AG08396 (cell line): Measurements from ENCODE around the gene MOV10L1.
"Not testable (repeated sequence)": the region's sequence is repeated elsewhere in the genome, so short reads cannot be mapped to it uniquely, and the experiment has no call there.

Experiments used
- DNase-seq: peaks from one replicate; pipeline ENCODE4 v3.0.0; 2012; ENCODE audit warnings: low spot score, mixed read lengths

Gene MOV10L1

DNA sequence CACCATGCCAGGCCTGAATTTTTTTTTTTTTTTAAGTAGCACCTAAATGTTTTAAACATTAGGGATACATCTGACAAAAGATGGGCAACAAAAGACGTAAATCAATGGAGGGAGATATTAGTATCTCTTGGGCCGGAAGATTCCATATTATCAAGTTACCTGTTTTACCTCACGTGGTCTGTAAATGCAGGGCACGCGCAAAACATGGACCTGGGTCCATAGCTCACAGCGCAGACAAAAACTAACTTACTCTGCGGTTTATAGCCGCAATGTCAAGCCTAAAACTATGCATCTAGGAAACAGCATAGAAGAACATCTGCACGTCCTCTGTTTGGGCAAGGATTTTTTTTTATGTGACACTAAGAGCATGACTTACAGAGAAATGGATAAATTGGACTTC lies 49.2 kb downstream of the MOV10L1 start:
- DNase-seq: no peak

DNA sequence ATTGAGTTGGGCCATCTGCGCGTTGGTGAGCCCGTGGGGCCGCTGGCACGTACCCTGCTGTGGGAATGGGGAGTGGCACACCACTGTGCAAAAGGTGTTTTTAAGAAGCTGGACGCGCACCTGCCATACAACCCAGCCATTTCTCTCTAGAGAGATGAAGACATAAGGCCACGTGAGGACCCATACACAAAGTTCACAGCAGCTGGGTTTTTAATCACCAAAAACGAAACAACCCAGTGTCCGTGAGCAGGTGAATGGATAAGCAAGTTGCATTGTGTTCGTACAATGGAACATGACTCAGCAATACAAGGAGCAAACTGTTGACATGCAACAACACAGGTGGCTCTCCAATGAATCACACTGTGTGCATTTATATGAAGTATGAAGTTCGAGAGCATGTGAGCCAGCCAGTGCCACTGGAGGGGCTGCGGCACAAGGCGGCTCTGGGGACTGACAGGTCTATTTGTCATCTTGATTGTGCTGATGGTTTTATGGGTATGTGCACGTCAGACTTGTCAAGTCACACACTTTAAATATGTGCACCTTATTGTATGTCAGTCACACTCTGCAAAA lies 50.1 kb downstream of the MOV10L1 start:
- no peak for DNase-seq

DNA sequence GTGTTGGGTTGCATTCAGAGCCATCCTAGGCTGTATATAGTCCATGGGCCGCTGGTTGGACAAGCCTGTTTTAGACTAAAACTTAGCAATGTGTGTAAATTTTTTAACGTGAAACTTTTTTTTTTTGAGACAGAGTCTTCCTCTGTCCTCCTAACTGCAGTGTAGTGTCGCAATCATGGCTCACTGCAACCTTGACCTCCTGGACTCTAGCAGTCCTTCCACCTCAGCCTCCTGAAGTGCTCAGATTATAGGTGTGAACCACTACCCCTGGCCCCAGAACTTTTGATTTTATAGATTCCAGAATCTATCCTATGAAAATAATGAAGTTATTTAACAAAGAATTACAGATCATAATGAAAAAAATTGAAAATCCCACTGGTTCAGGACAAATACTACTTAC lies 50.8 kb downstream of the MOV10L1 start:
- DNase-seq: no peak

DNA sequence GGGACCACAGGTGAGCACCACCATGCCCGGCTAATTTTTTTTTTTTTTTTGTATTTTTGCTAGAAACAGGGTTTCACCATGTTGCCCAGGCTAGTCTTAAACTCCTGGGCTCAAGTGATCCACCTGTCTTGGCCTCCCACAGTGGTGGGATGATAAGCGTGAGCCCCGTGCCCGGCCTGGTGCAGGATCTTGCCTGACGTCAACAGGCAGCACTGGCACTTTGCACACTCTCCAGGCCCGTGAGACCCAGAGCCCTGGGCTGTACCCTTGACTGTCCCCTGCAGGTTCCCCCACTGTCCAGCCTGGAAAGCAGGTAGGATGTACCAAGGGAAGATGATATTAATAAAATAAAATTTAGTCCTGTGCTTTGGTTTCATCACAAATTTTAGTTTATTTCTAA lies 51.7 kb downstream of the MOV10L1 start:
- no peak for DNase-seq

DNA sequence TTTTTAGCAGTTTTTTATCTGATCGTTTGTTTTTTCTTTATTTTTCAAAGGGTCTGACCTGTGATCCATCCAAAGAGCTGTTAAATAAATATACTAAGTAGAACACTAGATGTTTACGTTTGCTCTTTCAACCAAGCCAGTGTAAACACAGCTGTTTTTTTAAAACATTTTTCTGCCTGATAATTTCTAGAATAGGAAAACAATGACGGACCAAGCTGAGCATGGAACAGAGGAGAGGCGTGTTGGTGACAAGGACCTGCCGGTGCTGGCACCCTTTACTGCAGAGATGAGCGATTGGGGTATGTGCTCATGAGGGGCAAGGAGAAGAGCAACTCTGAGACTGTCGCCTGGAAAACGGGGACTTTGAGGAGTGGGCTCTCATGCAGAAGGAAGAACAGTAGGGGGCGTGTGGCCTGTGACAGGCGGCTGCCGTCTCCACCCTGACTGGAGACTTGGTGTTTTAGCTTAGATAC lies 52.1 kb downstream of the MOV10L1 start:
- no peak for DNase-seq

DNA sequence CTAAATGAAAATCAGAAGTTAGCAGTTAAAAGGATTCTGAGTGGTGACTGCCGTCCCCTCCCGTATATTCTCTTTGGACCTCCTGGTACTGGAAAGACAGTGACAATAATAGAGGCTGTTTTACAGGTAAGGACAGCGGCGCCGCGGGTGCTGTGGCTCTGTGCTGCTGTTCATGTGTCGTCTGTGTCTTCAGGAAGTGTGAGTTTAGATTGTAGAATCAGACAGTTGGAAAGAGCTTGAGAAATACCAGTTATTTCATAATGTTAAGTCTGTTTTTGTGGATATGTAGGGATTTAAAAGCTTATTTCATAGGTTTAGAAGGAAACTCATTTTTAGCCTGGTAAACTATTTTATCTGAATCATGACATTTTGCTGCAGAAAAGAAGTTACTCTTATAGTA lies 53.3 kb downstream of the MOV10L1 start:
- no peak for DNase-seq

DNA sequence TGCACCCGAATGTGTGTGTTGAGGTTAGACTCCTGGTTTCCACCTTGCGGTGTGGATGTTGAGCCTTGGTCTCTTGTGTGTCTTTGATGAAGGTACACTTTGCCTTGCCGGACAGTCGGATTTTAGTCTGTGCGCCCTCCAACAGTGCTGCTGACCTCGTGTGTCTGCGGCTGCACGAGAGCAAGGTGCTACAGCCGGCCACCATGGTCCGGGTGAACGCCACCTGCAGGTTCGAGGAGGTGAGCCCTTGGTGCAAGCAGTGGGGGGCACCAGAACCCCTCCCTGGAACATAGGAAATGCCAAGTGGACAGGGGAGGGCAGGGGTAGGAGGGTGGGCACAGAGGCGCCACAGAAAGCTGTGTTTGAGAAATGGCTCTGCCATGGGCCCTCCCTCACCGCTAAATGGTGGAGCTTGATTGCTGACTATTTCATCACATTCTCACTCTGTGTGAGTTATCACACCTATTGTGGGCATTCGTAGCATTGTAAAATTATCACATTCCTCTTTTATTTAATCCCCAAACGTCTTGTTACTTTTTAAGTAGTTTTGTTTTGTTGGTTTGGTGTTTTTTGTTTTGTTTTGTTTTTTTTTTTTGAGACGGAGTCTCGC lies 54.3 kb downstream of the MOV10L1 start:
- no peak for DNase-seq

DNA sequence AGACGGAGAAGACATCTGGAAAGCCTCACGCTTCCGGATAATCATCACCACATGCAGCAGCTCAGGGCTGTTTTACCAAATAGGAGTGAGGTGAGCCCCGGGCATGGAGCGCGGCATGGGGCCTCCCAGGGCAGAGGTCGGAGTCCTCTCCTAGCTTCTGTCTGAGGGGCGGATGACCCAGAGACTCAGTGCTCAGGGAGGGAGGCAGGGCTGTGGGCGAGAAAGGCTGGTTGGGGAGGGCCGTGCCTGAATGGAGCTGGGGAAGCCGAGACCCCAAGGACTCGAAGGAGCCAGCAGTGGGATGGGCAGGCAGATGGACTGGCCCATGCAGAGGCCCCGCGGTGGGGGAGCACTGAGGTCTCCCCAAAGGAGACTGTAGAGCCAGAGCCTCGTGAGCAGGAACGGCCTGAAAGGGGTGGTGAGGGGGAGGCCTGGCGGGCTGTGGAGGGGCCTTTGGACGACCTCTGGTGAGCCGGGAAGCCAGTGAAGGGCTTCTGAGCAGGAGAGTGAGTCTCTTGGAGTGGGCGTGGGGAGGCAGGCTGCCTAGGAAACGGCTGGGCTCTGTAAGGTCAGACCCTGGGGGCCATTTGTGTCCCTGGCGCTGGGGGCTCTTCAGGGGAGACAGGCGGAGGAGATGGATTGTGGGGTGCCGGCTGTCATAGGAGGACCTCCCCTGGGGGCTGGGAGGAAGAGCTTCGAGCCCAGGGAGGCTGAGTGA lies 56.1 kb downstream of the MOV10L1 start:
- DNase-seq: peak; percentile 3

DNA sequence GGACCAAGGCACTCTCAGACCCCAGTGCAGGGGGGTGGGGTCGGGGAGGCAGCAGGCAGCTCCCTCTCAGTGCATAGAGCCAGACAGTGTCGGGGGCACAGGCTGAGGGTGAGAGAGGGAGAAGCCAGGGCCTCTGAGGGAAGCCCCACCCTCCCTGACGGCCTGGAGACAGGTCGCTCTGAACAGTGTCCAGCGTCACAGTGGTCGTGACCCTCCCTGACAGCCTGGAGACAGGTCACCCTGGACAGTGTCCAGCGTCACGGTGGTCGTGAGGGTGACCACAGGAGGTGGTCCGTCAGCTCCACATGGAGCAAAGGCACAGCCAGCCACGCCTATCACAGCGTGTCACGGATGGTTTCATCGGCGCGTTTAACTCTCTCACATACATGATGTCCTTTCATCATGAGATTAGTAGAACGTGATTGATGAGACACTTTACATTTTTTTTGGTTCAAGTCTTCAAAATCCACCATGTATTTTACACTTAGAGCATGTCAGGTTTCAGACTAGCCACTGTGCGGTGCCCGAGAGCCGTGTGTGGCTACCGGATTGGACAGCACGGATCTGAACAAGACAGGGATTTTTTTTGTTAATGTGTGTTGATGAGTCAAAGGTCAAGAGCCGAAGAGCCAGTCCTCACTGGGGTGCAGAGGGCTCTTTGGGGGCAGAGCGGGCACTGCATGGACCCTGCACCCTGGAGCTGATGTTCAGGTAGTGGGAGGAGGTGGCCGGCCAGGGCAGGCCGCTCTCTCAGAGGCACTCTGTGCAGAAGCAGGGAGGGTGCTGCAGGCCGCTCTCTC lies 56.8 kb downstream of the MOV10L1 start:
- DNase-seq: peak; percentile 78

DNA sequence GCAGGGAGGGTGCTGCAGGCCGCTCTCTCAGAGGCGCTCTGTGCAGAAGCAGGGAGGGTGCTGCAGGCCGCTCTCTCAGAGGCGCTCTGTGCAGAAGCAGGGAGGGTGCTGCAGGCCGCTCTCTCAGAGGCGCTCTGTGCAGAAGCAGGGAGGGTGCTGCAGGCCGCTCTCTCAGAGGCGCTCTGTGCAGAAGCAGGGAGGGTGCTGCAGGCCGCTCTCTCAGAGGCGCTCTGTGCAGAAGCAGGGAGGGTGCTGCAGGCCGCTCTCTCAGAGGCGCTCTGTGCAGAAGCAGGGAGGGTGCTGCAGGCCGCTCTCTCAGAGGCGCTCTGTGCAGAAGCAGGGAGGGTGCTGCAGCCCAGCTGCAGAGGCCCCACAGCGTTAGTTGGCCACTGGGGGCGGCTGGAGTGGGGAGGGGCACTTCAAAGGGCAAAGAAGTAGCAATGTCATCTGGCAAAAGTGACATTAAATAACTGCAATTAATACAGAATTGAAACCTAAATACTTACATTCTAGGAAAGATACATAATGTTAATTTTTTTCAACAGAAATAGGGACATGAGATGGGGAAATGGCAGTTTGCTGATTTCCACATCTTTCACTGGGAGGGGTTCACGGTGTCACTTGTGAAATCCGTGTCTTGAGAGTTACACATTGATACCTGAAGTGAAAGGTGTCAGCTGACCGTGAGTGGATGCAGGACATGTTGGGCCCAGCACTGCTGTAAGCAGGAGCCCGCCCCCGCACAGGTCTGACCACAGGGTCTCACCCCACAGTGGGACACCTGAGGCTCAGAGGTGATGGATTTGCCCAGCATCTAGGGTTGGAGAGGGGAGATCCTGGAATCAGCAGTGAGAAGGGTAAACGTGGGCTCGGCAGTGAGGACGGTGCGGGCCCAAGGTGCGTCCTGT lies 57.7 kb downstream of the MOV10L1 start:
- not testable (repeated sequence) for DNase-seq

DNA sequence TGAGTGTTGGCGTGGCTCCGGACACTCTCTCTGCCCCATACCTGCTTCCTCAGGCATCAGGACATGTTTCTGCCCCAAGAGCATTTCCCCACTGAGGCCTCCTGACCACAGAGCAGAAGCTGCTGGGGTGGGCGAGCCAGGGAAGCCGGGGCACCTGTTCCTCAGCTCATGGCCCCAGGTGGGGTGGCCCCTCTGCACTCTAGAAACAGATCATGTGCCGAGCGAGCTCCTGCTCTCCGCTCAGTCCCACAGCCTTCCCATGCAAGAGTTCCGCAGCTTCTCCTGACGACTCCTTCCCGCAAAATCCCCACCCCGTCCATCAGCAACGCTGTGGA lies 58.3 kb downstream of the MOV10L1 start:
- DNase-seq: no peak

DNA sequence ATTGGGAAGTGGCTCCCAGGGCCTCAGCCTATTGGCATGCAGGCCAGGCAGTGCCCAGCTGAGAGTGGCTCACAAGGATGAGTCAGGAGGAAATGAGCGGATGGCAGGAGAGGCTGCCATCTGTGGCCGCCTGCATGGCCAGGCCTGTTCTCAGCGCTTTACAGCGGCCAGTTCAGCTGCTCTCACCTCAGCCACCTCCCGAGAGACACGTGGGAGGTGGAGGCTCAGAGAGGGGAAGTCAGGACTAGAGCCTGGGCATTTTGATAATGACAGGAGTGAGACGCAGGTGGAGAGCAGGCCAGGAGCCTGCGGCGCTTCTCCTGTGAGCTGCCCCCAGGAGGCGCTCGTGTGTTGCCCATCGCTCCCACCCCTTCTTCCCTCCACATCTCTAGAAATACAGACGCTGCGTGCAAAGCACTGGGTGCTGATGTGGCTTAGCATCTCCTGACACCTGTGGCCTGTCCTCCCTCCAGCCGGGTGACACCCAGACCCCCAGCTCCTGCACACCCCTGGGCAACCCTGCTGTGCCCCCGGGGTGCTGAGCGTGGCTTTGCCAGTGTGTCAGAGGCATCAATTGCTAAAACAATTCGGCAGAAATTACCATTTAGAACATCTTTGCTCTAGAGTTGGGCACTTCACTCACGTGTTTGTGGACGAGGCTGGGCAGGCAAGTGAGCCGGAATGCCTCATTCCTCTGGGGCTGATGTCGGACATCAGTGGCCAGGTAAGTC lies 59.4 kb downstream of the MOV10L1 start:
- peak; percentile 61 for DNase-seq

DNA sequence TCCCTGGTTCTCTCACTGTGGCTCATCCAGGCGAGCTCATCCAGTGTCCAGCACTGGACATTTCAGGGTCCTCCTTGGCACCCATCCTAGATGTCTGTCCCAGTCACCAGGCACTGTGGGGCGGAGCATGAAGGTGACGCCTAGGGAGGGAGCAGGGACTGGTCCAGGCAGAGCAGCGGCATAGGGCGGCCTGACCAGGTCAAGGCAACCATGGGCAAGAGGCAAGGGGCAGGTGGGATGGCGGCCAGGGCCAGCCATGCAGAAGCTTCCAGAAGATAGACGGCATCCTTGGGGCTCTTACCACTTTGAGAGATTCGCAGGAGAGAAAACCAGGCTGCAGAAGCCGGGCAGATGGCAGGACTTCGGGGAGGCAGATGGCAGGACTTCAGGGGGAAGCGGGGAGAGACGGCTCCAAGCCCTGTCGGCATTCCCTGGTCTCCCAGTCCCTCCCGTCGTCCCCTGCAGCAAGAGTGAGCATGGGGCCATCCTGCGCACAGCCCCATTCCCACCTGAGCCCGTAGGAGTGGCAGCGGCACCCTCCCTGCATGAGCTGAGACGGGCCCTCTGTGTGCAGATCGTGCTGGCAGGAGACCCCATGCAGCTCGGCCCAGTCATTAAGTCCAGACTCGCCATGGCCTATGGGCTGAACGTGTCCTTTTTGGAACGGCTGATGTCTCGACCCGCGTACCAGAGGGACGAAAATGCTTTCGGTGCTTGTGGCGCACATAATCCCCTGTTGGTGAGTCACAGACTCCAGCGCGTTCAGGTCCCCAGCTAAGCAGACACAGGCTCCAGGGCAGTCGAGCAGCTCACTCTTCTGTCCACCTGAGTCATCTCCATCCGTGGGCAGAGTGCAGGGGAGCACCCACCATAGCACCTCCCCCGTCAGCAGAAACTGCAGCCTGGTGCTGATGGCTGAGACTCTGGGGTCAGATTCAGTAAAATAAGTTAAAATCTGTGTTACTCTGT lies 60.6 kb downstream of the MOV10L1 start:
- no peak for DNase-seq

DNA sequence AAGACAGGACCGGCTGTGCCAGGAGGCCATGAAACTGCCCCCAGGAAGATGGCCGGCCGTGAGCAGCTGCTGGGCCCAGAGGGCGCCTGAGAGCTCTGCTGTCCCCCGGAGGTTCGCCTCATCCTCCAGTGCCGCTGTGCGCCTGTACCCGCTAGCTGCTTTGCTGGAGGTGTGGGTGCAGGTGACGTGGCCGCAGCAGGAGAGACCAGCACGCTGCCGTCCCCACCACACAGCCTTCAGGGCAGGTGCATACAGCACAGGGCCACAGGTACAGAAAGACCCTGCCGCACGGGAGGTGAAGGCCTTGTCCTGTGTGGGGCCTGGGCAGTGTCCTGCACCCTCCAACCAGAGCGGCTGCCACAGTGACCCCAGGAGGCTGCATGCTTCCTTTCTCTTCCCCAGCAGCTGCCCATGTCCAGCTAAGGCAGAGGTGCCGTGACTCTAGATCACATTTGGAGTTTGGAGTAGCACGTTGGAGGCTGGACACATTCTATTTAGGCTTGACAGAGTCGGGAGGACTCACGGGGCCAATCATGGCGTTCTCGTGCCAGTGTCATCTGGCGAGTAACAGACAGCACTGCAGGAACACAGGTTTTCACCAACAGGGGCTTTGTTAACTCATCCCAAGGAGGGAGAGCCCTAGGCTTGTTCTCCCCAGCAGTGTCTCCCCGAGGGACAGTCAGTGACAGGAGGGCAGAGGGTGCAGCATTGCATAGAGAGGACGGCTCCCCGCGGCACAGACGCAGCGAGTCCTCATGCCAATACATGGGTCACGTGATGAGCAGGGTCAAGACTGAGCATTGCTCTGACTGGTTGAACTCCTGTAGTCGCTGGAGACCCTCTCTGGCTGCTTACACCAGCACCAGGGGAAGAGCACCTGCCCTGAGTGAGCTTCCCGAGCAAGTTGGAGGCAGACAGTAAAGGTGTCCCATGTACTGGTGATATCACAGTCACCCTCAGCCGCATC lies 62.0 kb downstream of the MOV10L1 start:
- DNase-seq: no peak

DNA sequence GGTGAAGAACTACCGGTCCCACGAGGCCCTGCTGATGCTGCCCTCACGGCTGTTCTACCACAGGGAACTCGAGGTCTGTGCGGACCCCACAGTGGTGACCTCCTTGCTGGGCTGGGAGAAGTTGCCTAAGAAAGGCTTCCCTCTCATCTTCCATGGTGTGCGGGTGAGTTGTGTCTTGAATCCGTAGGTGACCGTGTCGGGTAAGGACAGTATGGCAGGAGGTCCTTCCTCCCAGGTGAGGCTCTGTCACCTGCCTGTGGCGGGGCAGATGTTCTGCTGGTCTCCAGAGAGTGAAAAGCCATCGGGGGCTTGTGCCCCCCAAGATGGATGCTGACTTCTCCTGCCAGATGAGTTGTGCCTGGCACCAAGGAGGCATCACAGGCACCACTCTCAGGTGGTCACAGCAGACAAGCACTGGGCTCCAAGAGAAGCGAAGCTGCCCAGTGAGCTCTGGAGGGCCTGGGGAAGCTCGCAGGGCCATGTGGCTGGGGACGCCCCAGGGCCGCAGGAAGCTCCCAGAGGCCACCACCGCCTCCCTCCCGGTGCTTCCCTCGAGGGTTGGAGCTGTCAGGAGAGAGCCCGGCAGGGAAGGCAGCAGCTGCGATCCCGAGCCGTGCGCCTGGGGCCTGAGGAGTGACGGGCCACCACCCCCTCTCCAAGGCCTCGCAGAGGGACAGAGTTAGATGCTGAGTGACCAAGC lies 63.4 kb downstream of the MOV10L1 start:
- no peak for DNase-seq

DNA sequence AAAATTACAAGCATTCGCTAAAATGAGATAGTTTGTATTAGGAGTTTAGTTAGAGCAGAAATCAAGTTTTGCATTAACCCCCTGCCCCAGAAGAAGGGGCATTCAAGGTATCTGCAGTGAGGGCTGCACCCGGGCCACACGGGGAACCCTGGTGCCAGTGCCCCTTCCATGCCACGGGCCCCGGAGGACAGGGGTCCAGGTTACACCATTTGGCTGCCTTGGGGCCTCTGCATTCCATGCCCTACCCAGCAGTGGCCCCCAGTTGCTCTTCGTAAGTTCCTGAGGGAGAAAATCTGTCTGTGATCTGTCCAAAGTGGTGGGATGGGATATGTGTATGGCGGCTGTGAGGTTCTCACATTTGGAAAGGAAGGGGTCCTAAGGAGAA lies 63.9 kb downstream of the MOV10L1 start:
- no peak for DNase-seq

DNA sequence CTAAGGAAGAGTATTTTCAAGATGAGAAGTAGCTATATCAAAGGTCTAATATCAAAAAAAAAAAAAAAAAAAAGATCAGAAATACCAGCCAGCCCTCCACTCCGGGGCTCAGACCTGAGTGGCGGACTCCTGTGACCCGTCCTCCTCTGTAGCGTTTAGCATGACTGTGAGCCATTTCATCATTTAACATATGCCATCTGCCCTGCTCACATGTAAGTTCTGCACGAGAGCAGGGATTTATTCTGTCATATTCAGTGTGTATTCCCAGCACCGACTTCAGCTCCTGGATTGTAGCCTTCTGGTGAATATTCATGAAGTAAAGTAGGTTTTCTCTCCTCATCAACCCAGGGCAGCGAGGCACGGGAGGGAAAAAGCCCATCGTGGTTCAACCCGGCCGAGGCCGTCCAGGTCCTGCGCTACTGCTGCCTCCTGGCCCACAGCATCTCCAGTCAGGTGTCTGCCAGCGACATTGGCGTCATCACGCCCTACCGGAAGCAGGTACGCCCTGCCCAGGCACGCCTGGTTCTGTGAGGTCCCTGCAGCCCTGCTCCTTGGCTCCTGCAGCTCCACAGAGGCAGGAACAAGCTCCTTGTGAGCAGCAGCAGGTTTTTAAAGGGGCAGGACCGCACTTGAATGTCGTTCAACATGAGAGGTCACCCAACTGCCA lies 68.0 kb downstream of the MOV10L1 start:
- DNase-seq: no peak

DNA sequence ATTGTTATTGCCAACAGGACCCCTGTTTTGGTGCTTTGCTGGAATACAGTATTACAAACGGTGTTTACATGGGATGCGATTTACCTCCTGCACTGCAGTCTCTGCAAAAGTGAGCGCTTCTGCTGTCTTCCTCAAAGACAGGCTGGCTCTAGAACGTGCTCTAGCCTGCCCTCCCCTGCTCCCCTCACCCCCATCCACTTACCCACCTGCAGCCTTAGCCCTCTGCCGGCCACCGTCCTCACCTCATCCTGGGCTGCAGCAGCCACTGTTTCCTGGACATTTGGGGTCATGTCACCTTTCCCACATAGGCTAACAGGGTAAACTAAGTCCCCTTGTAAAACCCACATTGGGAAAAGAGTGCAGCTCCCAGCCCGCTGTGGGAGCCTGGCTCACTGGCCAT lies 71.1 kb downstream of the MOV10L1 start:
- DNase-seq: no peak
